Measurements from ENCODE around the gene E4F1.

DNA sequence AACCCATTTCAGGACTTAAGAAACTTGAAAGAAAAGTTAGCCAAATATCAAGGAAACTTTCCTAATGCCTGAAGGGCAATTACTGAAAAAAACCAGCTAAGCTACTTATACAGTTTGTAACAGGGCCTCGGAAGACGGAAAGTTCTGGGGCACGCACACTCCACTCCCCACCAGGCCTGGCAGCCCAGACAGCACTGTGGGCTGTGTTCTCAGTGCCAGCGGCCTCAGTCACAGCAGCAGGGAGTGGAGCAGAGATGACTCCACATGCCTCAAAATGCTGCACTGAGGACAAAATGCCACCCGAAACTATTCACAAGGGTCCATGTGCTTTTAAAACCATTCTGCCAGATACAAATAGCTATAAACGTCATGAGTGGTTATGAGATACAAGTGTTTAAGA is 34.3 kb downstream of the E4F1 start:
- TF ChIP-seq RARB (CRISPR knock-in tag; IDR thresholded peaks at IDR 0.05) (no peak), PPARA (CRISPR knock-in tag; IDR thresholded peaks at IDR 0.05; ENCODE audit: borderline replicate concordance) (no peak), CSDC2 (CRISPR knock-in tag; IDR thresholded peaks at IDR 0.05) (no peak), SNAI2 (CRISPR knock-in tag; IDR thresholded peaks at IDR 0.05) (no peak), ZFP3 (CRISPR knock-in tag; IDR thresholded peaks at IDR 0.05) (no peak), ZNF565 (CRISPR knock-in tag; conservative IDR thresholded peaks at IDR 0.05; ENCODE audit: low read depth) (no peak)
- TF ChIP-seq, protein P1, sequence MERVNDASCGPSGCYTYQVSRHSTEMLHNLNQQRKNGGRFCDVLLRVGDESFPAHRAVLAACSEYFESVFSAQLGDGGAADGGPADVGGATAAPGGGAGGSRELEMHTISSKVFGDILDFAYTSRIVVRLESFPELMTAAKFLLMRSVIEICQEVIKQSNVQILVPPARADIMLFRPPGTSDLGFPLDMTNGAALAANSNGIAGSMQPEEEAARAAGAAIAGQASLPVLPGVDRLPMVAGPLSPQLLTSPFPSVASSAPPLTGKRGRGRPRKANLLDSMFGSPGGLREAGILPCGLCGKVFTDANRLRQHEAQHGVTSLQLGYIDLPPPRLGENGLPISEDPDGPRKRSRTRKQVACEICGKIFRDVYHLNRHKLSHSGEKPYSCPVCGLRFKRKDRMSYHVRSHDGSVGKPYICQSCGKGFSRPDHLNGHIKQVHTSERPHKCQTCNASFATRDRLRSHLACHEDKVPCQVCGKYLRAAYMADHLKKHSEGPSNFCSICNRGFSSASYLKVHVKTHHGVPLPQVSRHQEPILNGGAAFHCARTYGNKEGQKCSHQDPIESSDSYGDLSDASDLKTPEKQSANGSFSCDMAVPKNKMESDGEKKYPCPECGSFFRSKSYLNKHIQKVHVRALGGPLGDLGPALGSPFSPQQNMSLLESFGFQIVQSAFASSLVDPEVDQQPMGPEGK (CRISPR knock-in tag; IDR thresholded peaks at IDR 0.05; ENCODE audit: borderline replicate concordance): no peak
- TF ChIP-seq, protein P2, sequence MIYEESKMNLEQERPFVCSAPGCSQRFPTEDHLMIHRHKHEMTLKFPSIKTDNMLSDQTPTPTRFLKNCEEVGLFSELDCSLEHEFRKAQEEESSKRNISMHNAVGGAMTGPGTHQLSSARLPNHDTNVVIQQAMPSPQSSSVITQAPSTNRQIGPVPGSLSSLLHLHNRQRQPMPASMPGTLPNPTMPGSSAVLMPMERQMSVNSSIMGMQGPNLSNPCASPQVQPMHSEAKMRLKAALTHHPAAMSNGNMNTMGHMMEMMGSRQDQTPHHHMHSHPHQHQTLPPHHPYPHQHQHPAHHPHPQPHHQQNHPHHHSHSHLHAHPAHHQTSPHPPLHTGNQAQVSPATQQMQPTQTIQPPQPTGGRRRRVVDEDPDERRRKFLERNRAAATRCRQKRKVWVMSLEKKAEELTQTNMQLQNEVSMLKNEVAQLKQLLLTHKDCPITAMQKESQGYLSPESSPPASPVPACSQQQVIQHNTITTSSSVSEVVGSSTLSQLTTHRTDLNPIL (CRISPR knock-in tag; IDR thresholded peaks at IDR 0.05; ENCODE audit: low read depth): no peak
- TF ChIP-seq, protein P3, sequence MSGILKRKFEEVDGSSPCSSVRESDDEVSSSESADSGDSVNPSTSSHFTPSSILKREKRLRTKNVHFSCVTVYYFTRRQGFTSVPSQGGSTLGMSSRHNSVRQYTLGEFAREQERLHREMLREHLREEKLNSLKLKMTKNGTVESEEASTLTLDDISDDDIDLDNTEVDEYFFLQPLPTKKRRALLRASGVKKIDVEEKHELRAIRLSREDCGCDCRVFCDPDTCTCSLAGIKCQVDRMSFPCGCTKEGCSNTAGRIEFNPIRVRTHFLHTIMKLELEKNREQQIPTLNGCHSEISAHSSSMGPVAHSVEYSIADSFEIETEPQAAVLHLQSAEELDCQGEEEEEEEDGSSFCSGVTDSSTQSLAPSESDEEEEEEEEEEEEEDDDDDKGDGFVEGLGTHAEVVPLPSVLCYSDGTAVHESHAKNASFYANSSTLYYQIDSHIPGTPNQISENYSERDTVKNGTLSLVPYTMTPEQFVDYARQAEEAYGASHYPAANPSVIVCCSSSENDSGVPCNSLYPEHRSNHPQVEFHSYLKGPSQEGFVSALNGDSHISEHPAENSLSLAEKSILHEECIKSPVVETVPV (CRISPR knock-in tag; IDR thresholded peaks at IDR 0.05): no peak
- TF ChIP-seq, protein P4, sequence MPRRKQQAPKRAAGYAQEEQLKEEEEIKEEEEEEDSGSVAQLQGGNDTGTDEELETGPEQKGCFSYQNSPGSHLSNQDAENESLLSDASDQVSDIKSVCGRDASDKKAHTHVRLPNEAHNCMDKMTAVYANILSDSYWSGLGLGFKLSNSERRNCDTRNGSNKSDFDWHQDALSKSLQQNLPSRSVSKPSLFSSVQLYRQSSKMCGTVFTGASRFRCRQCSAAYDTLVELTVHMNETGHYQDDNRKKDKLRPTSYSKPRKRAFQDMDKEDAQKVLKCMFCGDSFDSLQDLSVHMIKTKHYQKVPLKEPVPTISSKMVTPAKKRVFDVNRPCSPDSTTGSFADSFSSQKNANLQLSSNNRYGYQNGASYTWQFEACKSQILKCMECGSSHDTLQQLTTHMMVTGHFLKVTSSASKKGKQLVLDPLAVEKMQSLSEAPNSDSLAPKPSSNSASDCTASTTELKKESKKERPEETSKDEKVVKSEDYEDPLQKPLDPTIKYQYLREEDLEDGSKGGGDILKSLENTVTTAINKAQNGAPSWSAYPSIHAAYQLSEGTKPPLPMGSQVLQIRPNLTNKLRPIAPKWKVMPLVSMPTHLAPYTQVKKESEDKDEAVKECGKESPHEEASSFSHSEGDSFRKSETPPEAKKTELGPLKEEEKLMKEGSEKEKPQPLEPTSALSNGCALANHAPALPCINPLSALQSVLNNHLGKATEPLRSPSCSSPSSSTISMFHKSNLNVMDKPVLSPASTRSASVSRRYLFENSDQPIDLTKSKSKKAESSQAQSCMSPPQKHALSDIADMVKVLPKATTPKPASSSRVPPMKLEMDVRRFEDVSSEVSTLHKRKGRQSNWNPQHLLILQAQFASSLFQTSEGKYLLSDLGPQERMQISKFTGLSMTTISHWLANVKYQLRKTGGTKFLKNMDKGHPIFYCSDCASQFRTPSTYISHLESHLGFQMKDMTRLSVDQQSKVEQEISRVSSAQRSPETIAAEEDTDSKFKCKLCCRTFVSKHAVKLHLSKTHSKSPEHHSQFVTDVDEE (CRISPR knock-in tag; IDR thresholded peaks at IDR 0.05): no peak
- TF ChIP-seq, protein P5, sequence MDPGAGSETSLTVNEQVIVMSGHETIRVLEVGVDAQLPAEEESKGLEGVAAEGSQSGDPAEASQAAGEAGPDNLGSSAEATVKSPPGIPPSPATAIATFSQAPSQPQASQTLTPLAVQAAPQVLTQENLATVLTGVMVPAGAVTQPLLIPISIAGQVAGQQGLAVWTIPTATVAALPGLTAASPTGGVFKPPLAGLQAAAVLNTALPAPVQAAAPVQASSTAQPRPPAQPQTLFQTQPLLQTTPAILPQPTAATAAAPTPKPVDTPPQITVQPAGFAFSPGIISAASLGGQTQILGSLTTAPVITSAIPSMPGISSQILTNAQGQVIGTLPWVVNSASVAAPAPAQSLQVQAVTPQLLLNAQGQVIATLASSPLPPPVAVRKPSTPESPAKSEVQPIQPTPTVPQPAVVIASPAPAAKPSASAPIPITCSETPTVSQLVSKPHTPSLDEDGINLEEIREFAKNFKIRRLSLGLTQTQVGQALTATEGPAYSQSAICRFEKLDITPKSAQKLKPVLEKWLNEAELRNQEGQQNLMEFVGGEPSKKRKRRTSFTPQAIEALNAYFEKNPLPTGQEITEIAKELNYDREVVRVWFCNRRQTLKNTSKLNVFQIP (CRISPR knock-in tag; IDR thresholded peaks at IDR 0.05; ENCODE audit: borderline replicate concordance, low read depth): no peak
